Activated CD4-positive, alpha-beta T cell treated with anti-CD3 and anti-CD28 coated beads, Interleukin-2, amount 10 ng/mL, durations not matched to agents 7 days and 5 days (primary cell): Measurements from ENCODE around the gene MFAP4. TPM values are rescaled to one million over a fixed set of nuclear protein-coding genes. Genes with fewer than 3 reads are reported as not detected.

Source experiments
- CTCF ChIA-PET: fragments of 350-600 bp; sonication (Branson Sonifier 250); formaldehyde crosslinking; loops from one replicate; lab custom pipeline; 2021; ENCODE audit warnings: antibody characterized with exemption; lab: Charles Lee
- POLR2A ChIA-PET: fragments of 350-600 bp; sonication (Branson Sonifier 250); formaldehyde crosslinking; loops from one replicate; lab custom pipeline; 2021; ENCODE audit warnings: antibody characterized with exemption; lab: Charles Lee
- DNase-seq: peaks from one replicate; pipeline ENCODE4 v3.0.0-alpha.2; 2020
- H3K27ac Mint-ChIP-seq: one replicate; pipeline ENCODE4 v1.8.0; 2021; ENCODE audit warnings: mild to moderate bottlenecking, moderate library complexity, mixed read lengths
- H3K27me3 Mint-ChIP-seq: one replicate; pipeline ENCODE4 v1.8.0; 2021; ENCODE audit warnings: mixed read lengths
- H3K36me3 Mint-ChIP-seq: one replicate; pipeline ENCODE4 v1.8.0; 2021; ENCODE audit warnings: low read depth, mixed read lengths
- H3K4me1 Mint-ChIP-seq: one replicate; pipeline ENCODE4 v1.8.0; 2021; ENCODE audit warnings: mixed read lengths
- H3K4me3 Mint-ChIP-seq: one replicate; pipeline ENCODE4 v1.8.0; 2021; ENCODE audit warnings: mild to moderate bottlenecking, moderate library complexity, mixed read lengths
- H3K9me3 Mint-ChIP-seq: one replicate; pipeline ENCODE4 v1.8.0; 2021; ENCODE audit warnings: mixed read lengths
- total RNA-seq, 2 experiments: library from RNA; stranded (reverse); gene quantifications; one replicate each; pipeline ENCODE4 v1.2.3, GENCODE V29; 2021

MFAP4 gene
- total RNA-seq, 2 experiments from 2014 or later = not detected

DNA sequence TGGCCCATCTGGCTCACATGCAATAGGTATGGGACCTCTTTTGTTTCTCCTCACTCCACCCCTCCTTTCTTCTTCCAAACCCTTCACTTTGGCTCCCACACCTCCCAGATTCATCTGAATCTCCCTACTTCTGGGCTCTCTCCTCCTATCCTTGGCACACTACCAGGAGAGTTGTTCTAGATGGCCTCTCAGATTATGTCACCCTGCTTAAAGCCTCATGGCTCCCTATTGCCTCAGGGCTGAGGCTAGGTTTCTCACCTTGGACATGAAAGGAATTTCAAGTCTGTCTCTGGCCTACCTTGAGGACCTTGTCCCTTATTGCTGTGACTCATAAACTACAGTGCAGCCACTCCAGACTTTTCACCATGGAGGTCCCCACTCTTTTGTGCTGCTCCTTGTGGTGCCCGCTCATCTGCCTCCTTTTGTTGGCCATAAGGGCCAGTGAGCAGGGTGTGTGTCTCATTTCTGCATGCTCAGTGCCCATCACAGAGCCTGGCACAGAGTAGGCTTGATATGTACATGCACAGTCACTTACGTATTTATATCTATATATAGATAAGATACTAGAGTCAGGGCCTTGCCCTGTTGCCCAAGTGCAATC lies 1.0 kb upstream of the MFAP4 start:
- ChIA-PET CTCF (interaction anchor here (1.6 kb wide), 1 partner anchor 10 kb away, joined by 6 read pairs; the partner anchor contains the start of gene MAPK7), POLR2A (no interaction called here)
- no peak for DNase-seq
- Mint-ChIP-seq H3K9me3 (no peaks in the 10 kb centered on the region), H3K4me3 (no peak overlapping the region), H3K27me3 (peaks cover 16% of the 10 kb centered on the region), H3K4me1 (peaks cover 7% of the 10 kb centered on the region), H3K27ac (no peak overlapping the region), H3K36me3 (peaks cover 11% of the 10 kb centered on the region)

DNA sequence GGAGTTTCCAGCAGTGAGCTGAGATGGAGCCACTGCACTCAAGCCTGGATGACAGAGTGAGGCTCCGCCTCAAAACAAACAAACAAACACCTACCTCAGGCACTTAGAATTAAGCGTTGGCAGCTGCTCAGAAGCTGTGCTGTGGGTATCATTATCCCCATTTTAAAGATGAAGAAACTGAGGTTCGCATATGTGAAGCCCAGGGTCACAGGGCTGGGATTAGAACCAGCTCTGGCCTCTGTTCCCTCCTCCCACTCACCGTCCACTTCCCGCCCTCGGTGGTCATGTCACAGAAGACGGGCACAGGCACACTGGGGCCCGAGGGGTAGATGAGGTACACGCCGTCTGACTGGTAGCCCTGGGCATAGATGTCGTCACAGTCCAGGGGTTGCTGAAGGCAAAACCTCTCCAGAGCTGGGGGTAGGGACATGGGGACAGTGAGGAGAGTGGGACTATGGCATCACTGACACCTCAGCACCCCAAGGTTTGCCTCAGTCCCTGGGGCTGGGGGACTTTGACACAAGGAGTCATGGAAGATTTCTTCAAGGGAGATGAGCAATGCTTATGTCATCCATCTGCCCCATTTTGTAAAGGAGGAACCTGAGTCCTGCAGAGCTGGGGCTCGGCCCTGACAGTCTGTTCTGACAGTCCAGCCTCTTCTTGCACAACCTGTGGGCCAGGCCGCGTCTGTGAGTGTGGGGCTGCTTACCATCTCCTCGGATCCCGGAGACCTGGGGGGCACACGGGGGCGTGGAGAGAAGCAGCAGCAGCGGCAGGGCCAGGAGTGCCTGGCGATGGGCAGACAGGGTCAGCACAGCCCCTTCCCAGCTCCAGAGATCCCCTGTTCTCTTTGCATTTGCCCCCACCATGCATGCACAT lies 700 bp downstream of the MFAP4 start:
- CTCF ChIA-PET = interaction anchor here (1.8 to 2.0 kb wide), 2 partner anchors 8 to 24 kb away, joined by 7 to 9 read pairs; partner anchors contain the start of genes B9D1 and MAPK7
- POLR2A ChIA-PET = no interaction called here

DNA sequence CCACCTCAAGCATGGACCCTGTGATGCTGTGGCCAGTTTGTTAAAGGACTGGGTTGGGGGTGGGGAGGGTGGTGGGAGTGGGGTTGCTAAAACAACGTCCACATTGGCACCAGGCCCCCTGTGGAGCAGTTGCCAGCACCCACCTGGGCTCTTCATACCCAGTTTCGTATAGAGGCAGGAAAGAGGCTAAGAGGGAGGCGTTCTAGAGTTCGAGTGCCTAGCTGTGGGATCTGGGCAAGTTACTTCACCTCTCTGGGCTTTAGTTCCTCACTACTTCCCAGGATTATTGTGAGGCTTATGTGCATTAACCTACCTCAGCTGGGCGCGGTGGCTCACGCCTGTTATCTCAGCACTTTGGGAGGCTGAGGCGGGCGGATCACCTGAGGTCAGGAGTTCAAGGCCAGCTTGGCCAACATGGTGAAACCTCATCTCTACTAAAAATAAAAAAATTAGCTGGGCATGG lies 1.4 kb downstream of the MFAP4 start:
- peaks cover 11% of the 10 kb centered on the region for H3K27me3 Mint-ChIP-seq
- H3K4me1 Mint-ChIP-seq = peaks cover 8% of the 10 kb centered on the region
- POLR2A ChIA-PET = no interaction called here
- H3K27ac Mint-ChIP-seq = no peak overlapping the region
- H3K36me3 Mint-ChIP-seq = peaks cover 26% of the 10 kb centered on the region
- no peak for DNase-seq
- no peaks in the 10 kb centered on the region for H3K9me3 Mint-ChIP-seq
- CTCF ChIA-PET = interaction anchor here (1.8 to 2.0 kb wide), 2 partner anchors 8 to 23 kb away, joined by 7 to 9 read pairs; partner anchors contain the start of genes B9D1 and MAPK7
- no peak overlapping the region for H3K4me3 Mint-ChIP-seq

More for the DNA sequence above, 700 bp downstream of the MFAP4 start:
- peaks cover 7% of the 10 kb centered on the region for H3K4me1 Mint-ChIP-seq
- no peak for DNase-seq
- H3K9me3 Mint-ChIP-seq = no peaks in the 10 kb centered on the region
- peaks cover 11% of the 10 kb centered on the region for H3K27me3 Mint-ChIP-seq
- H3K4me3 Mint-ChIP-seq = no peak overlapping the region
- H3K27ac Mint-ChIP-seq = no peak overlapping the region
- H3K36me3 Mint-ChIP-seq = peaks cover 19% of the 10 kb centered on the region

DNA sequence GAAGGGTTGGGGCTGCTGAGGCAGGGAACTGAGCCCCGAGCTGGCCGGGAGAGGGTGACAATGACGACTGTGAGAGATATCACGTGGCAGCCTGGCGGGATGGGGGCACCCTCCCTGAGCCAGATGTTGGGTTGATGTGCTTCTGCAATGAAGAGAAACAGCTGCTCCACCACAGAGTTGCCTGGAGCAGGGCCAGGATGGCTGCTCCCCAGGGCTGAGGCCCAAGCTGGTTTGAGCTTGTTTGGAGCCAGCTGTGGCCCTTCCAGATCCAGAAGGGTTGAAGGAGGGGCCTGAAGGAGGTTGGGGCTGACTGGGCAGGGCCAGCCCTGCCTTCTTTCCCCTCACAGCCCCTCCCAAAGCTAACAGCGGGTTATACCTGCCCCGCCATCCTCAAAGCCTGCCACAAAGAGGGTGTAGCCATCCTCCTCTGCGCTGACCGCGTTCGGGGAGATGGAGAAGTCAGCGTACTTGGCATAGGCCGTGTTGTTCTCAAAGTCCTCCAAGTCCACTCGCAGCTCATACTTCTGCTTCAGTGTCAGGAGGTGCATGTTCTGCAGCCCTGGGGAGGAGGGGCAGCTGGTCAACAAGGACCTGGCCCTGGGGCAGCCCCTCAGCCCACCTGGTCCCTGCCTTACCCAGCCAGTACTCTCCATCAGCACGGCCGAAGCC lies 2.1 kb downstream of the MFAP4 start:
- ChIA-PET POLR2A (no interaction called here), CTCF (interaction anchor here (2.0 kb wide), 1 partner anchor 22 kb away, joined by 9 read pairs; the partner anchor contains the start of gene B9D1)
- Mint-ChIP-seq H3K9me3 (no peaks in the 10 kb centered on the region), H3K27ac (no peak overlapping the region), H3K4me3 (no peak overlapping the region), H3K4me1 (peaks cover 8% of the 10 kb centered on the region), H3K27me3 (peaks cover 11% of the 10 kb centered on the region), H3K36me3 (peaks cover 33% of the 10 kb centered on the region)
- DNase-seq = no peak

DNA sequence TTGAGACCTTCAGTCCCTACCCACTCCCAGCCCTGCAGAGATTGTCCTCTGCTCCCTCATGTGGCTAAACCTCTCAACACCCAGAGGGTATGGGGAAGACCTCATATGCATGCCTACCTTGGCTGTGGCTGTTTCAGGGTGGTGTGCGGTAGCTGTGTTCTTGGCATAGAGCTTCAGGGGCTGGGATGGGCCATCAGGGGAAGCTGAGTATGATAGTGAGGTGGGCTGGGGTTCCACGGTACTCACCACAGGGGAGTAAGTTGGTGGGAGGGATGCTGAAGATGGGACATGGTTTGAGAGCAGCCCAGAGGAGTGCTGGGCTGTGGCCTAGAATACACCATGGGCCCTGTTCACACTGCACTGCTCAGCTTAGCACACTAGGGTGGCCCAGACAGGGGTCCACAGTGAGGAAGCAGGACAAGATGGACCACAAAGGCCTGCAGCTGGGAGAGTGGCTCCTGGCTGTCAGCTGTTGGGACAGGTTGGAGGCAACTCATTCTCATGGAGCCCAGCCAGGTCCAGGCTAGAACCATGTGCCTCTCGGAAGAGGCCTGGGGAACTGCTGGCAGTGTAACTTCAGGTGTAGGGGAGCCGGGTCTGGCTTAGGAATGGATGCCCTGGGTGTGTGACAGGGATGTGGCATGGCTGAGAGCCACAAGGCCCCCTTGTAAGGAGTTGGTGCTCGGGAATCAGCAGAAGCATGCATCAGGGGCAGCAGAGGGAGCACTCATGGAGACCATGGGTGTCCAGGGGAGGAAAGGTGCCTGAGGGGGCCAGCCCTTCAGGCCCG lies 3.1 kb downstream of the MFAP4 start:
- Mint-ChIP-seq H3K27ac (no peak overlapping the region), H3K9me3 (no peaks in the 10 kb centered on the region), H3K36me3 (peaks cover 41% of the 10 kb centered on the region), H3K4me1 (peaks cover 17% of the 10 kb centered on the region), H3K4me3 (no peak overlapping the region), H3K27me3 (peaks cover 5% of the 10 kb centered on the region)
- ChIA-PET CTCF (interaction anchor here (2.4 kb wide), 1 partner anchor 21 kb away, joined by 7 read pairs; the partner anchor contains the start of gene B9D1), POLR2A (no interaction called here)
- no peak for DNase-seq

DNA sequence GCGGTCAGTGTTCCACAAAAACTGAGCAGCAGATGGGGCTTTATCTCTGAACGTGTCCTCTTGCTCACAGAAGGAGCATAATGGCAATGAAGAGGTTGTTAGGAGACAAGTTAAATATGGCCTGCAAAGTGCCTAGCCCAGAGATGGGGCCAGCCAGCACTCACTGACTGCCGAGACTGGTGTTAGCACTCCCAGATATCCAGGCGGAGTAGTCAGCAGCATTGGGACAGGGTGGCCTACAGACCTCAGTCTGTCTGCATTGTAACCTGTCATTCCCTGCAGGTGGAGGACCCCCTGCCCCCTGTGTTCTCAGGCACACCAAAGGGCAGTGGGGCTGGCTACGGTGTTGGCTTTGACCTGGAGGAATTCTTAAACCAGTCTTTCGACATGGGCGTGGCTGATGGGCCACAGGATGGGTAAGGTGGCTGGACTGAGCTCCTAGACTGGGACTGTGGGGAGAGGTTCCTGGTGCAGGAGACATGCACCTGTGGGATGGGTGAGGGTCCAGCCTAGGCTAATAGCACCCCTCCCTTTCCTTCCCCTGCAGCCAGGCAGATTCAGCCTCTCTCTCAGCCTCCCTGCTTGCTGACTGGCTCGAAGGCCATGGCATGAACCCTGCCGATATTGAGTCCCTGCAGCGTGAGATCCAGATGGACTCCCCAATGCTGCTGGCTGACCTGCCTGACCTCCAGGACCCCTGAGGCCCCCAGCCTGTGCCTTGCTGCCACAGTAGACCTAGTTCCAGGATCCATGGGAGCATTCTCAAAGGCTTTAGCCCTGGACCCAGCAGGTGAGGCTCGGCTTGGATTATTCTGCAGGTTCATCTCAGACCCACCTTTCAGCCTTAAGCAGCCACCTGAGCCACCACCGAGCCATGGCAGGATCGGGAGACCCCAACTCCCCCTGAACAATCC lies 4.2 kb downstream of the MFAP4 start:
- Mint-ChIP-seq H3K4me3 (no peak overlapping the region), H3K27me3 (peaks cover under 1% of the 10 kb centered on the region), H3K27ac (no peak overlapping the region), H3K9me3 (no peaks in the 10 kb centered on the region), H3K36me3 (peaks cover 41% of the 10 kb centered on the region), H3K4me1 (peaks cover 17% of the 10 kb centered on the region)
- POLR2A ChIA-PET = interaction anchor here (0.6 kb wide), 1 partner anchor 20 kb away, joined by 3 read pairs; no protein-coding TSS in a partner anchor
- DNase-seq = no peak
- CTCF ChIA-PET = interaction anchor here (2.4 kb wide), 1 partner anchor 20 kb away, joined by 7 read pairs; the partner anchor contains the start of gene B9D1

DNA sequence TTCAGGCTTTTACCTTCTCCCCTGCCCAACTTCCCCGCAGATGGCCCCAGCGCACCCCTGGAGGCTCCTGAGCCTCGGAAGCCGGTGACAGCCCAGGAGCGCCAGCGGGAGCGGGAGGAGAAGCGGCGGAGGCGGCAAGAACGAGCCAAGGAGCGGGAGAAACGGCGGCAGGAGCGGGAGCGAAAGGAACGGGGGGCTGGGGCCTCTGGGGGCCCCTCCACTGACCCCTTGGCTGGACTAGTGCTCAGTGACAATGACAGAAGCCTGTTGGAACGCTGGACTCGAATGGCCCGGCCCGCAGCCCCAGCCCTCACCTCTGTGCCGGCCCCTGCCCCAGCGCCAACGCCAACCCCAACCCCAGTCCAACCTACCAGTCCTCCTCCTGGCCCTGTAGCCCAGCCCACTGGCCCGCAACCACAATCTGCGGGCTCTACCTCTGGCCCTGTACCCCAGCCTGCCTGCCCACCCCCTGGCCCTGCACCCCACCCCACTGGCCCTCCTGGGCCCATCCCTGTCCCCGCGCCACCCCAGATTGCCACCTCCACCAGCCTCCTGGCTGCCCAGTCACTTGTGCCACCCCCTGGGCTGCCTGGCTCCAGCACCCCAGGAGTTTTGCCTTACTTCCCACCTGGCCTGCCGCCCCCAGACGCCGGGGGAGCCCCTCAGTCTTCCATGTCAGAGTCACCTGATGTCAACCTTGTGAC lies 5.1 kb downstream of the MFAP4 start:
- no peaks in the 10 kb centered on the region for H3K9me3 Mint-ChIP-seq
- no peak for DNase-seq
- H3K27ac Mint-ChIP-seq = no peak overlapping the region
- H3K36me3 Mint-ChIP-seq = peaks cover 41% of the 10 kb centered on the region
- H3K27me3 Mint-ChIP-seq = no peaks in the 10 kb centered on the region
- H3K4me3 Mint-ChIP-seq = no peak overlapping the region
- POLR2A ChIA-PET = interaction anchor here (0.6 kb wide), 1 partner anchor 19 kb away, joined by 3 read pairs; no protein-coding TSS in a partner anchor
- H3K4me1 Mint-ChIP-seq = peaks cover 21% of the 10 kb centered on the region
- CTCF ChIA-PET = interaction anchor here (2.4 kb wide), 1 partner anchor 19 kb away, joined by 7 read pairs; the partner anchor contains the start of gene B9D1

DNA sequence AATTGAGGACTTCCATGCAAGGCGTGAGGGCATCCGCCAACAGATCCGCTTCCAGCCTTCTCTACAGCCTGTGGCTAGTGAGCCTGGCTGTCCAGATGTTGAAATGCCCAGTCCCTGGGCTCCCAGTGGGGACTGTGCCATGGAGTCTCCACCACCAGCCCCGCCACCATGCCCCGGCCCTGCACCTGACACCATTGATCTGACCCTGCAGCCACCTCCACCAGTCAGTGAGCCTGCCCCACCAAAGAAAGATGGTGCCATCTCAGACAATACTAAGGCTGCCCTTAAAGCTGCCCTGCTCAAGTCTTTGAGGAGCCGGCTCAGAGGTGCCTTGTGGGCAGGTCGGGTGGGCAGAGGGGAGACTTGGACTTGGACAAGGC lies 5.6 kb downstream of the MFAP4 start:
- DNase-seq = no peak
- CTCF ChIA-PET = interaction anchor here (0.9 kb wide), 1 partner anchor 8 kb away, joined by 3 read pairs; no protein-coding TSS in a partner anchor
- POLR2A ChIA-PET = no interaction called here
- Mint-ChIP-seq H3K4me3 (no peak overlapping the region), H3K27me3 (no peaks in the 10 kb centered on the region), H3K36me3 (peaks cover 41% of the 10 kb centered on the region), H3K27ac (no peak overlapping the region), H3K9me3 (no peaks in the 10 kb centered on the region), H3K4me1 (peaks cover 24% of the 10 kb centered on the region)

DNA sequence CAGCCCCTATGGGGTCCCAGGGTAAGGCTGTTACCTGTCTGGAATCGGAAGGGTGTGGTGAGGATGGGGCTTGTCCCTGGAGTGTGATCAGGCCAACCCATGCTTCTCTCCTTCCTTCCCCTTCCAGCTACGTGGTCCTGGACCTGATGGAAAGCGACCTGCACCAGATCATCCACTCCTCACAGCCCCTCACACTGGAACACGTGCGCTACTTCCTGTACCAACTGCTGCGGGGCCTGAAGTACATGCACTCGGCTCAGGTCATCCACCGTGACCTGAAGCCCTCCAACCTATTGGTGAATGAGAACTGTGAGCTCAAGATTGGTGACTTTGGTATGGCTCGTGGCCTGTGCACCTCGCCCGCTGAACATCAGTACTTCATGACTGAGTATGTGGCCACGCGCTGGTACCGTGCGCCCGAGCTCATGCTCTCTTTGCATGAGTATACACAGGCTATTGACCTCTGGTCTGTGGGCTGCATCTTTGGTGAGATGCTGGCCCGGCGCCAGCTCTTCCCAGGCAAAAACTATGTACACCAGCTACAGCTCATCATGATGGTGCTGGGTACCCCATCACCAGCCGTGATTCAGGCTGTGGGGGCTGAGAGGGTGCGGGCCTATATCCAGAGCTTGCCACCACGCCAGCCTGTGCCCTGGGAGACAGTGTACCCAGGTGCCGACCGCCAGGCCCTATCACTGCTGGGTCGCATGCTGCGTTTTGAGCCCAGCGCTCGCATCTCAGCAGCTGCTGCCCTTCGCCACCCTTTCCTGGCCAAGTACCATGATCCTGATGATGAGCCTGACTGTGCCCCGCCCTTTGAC lies 6.3 kb downstream of the MFAP4 start:
- no peak for DNase-seq
- H3K9me3 Mint-ChIP-seq = no peaks in the 10 kb centered on the region
- peaks cover 41% of the 10 kb centered on the region for H3K36me3 Mint-ChIP-seq
- POLR2A ChIA-PET = no interaction called here
- no peaks in the 10 kb centered on the region for H3K27me3 Mint-ChIP-seq
- no peak overlapping the region for H3K4me3 Mint-ChIP-seq
- no peak overlapping the region for H3K27ac Mint-ChIP-seq
- CTCF ChIA-PET = interaction anchor here (0.8 to 0.9 kb wide), 2 partner anchors 9 to 18 kb away, joined by 3 read pairs; partner anchors contain the start of gene B9D1
- peaks cover 27% of the 10 kb centered on the region for H3K4me1 Mint-ChIP-seq
